WTC11 (cell line): ENCODE results near the gene MGAT4D. TPM values are rescaled to one million over a fixed set of nuclear protein-coding genes. Genes with fewer than 3 reads are reported as not detected.

Experiments used
- ATAC-seq: fragments of 200-7000 bp; cut with Tn5 transposase; 2 replicates; pipeline ENCODE4 v1.10.0; 2021; ENCODE audit warnings: mild to moderate bottlenecking, moderate library complexity
- CTCF ChIA-PET: fragments of 300-600 bp; sonication (Branson Sonifier 250); formaldehyde crosslinking; loops from one replicate; lab custom pipeline; 2021; ENCODE audit warnings: antibody characterized with exemption; lab: Charles Lee
- POLR2A ChIA-PET: fragments of 350-600 bp; sonication (Branson Sonifier 250); formaldehyde crosslinking; loops from one replicate; lab custom pipeline; 2021; ENCODE audit warnings: antibody characterized with exemption; lab: Charles Lee
- DNase-seq: peaks from one replicate; pipeline ENCODE4 v3.0.0; 2021; ENCODE audit warnings: low spot score
- H3K27ac Mint-ChIP-seq: 2 replicates; pipeline ENCODE4 v1.8.0; 2021; ENCODE audit warnings: mixed read lengths
- H3K27me3 Mint-ChIP-seq: 2 replicates; pipeline ENCODE4 v1.8.0; 2021; ENCODE audit warnings: low read depth, mild to moderate bottlenecking, moderate library complexity, mixed read lengths
- H3K36me3 Mint-ChIP-seq: 2 replicates; pipeline ENCODE4 v1.8.0; 2021; ENCODE audit warnings: mixed read lengths
- H3K4me1 Mint-ChIP-seq: 2 replicates; pipeline ENCODE4 v1.8.0; 2022; ENCODE audit warnings: mixed read lengths
- H3K4me3 Mint-ChIP-seq: 2 replicates; pipeline ENCODE4 v1.8.0; 2021; ENCODE audit warnings: mild to moderate bottlenecking, moderate library complexity, mixed read lengths
- H3K9me3 Mint-ChIP-seq: 2 replicates; pipeline ENCODE4 v1.8.0; 2021; ENCODE audit warnings: mixed read lengths
- ATF1 ChIP-seq: sonication (generic); formaldehyde crosslinking; IDR thresholded peaks from 2 replicates; pipeline ENCODE4 v1.8.1; 2023; ENCODE audit warnings: mild to moderate bottlenecking, moderate library complexity, missing genetic modification reagents
- ELF4 ChIP-seq: sonication (generic); formaldehyde crosslinking; IDR thresholded peaks from 2 replicates; pipeline ENCODE4 v1.8.1; 2022; ENCODE audit warnings: low read depth, mild to moderate bottlenecking, moderate library complexity, missing genetic modification reagents
- IRF2 ChIP-seq: sonication (generic); formaldehyde crosslinking; IDR thresholded peaks from 2 replicates; pipeline ENCODE4 v1.8.0; 2022; ENCODE audit warnings: low read depth, missing genetic modification reagents, borderline replicate concordance
- MXD4 ChIP-seq: fragments of 250-450 bp; sonication (Bioruptor Pico); IDR thresholded peaks from 2 replicates; pipeline ENCODE4 v1.8.0; 2021; ENCODE audit warnings: mild to moderate bottlenecking, moderate library complexity, borderline replicate concordance
- NFATC4 ChIP-seq: fragments of 250-450 bp; sonication (Bioruptor Pico); IDR thresholded peaks from 2 replicates; pipeline ENCODE4 v1.9.0; 2021; ENCODE audit warnings: mild to moderate bottlenecking
- NR3C1 ChIP-seq: sonication (generic); formaldehyde crosslinking; conservative IDR thresholded peaks from 2 replicates; pipeline ENCODE4 v1.8.1; 2023; ENCODE audit warnings: low read depth, mild to moderate bottlenecking, missing genetic modification reagents
- ZBTB21 ChIP-seq: sonication (generic); formaldehyde crosslinking; IDR thresholded peaks from 2 replicates; pipeline ENCODE4 v1.8.1; 2023; ENCODE audit warnings: mild to moderate bottlenecking, missing genetic modification reagents, borderline replicate concordance
- ZNF138 ChIP-seq: sonication (generic); formaldehyde crosslinking; conservative IDR thresholded peaks from 2 replicates; pipeline ENCODE4 v1.8.1; 2022; ENCODE audit warnings: mild to moderate bottlenecking, moderate library complexity, missing genetic modification reagents
- total RNA-seq: library from RNA; stranded (reverse); gene quantifications from 3 replicates; pipeline ENCODE4 v1.2.3, GENCODE V29; 2021
- TF ChIP-seq, protein P1 (sequence below): sonication (generic); formaldehyde crosslinking; IDR thresholded peaks from 2 replicates; pipeline ENCODE4 v1.8.0; 2023; ENCODE audit warnings: missing genetic modification reagents, mild to moderate bottlenecking, borderline replicate concordance
- TF ChIP-seq, protein P2 (sequence below): sonication (generic); formaldehyde crosslinking; IDR thresholded peaks from 2 replicates; pipeline ENCODE4 v1.8.0; 2022; ENCODE audit warnings: missing genetic modification reagents
- TF ChIP-seq, protein P3 (sequence below): fragments of 200-600 bp; IDR thresholded peaks from 2 replicates; pipeline ENCODE4 v1.8.0; 2022; ENCODE audit warnings: antibody characterized with exemption
- TF ChIP-seq, protein P4 (sequence below): sonication (generic); formaldehyde crosslinking; IDR thresholded peaks from 2 replicates; pipeline ENCODE4 v1.8.1; 2022; ENCODE audit warnings: low read depth, mild to moderate bottlenecking, moderate library complexity, missing genetic modification reagents, borderline replicate concordance
- TF ChIP-seq, protein P5 (sequence below): fragments of 250-450 bp; sonication (Bioruptor Pico); IDR thresholded peaks from 2 replicates; pipeline ENCODE4 v1.9.0; 2021; ENCODE audit warnings: mild to moderate bottlenecking, borderline replicate concordance
- TF ChIP-seq, protein P6 (sequence below): sonication (generic); formaldehyde crosslinking; IDR thresholded peaks from 2 replicates; pipeline ENCODE4 v1.8.1; 2023; ENCODE audit warnings: mild to moderate bottlenecking, missing genetic modification reagents, moderate library complexity

Gene MGAT4D
- total RNA-seq, 1 experiment from 2014 or later = not detected

DNA sequence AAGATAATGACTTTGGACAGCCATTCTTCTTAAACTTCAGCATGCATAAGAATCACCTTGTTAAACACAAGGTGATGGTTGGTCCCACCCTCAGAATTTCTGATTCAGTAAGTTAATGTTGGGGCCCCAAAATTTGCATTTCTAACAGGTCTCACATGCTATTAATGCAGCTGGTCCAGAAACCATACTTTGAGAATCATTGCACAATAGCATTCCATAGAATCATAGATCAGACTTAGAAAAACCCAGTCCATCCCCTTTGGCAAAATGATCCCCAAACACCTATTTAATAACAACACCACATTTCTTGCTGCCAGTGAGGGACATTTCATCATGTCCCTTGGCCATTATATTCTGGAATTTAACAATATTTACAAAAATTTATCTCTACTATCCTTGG is 6.2 kb upstream of the MGAT4D start (continued):
- TF ChIP-seq, protein P1, sequence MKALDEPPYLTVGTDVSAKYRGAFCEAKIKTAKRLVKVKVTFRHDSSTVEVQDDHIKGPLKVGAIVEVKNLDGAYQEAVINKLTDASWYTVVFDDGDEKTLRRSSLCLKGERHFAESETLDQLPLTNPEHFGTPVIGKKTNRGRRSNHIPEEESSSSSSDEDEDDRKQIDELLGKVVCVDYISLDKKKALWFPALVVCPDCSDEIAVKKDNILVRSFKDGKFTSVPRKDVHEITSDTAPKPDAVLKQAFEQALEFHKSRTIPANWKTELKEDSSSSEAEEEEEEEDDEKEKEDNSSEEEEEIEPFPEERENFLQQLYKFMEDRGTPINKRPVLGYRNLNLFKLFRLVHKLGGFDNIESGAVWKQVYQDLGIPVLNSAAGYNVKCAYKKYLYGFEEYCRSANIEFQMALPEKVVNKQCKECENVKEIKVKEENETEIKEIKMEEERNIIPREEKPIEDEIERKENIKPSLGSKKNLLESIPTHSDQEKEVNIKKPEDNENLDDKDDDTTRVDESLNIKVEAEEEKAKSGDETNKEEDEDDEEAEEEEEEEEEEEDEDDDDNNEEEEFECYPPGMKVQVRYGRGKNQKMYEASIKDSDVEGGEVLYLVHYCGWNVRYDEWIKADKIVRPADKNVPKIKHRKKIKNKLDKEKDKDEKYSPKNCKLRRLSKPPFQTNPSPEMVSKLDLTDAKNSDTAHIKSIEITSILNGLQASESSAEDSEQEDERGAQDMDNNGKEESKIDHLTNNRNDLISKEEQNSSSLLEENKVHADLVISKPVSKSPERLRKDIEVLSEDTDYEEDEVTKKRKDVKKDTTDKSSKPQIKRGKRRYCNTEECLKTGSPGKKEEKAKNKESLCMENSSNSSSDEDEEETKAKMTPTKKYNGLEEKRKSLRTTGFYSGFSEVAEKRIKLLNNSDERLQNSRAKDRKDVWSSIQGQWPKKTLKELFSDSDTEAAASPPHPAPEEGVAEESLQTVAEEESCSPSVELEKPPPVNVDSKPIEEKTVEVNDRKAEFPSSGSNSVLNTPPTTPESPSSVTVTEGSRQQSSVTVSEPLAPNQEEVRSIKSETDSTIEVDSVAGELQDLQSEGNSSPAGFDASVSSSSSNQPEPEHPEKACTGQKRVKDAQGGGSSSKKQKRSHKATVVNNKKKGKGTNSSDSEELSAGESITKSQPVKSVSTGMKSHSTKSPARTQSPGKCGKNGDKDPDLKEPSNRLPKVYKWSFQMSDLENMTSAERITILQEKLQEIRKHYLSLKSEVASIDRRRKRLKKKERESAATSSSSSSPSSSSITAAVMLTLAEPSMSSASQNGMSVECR (CRISPR knock-in tag) = no peak
- TF ChIP-seq MXD4 (CRISPR knock-in tag) = no peak
- TF ChIP-seq ATF1 (CRISPR knock-in tag) = no peak
- TF ChIP-seq, protein P2, sequence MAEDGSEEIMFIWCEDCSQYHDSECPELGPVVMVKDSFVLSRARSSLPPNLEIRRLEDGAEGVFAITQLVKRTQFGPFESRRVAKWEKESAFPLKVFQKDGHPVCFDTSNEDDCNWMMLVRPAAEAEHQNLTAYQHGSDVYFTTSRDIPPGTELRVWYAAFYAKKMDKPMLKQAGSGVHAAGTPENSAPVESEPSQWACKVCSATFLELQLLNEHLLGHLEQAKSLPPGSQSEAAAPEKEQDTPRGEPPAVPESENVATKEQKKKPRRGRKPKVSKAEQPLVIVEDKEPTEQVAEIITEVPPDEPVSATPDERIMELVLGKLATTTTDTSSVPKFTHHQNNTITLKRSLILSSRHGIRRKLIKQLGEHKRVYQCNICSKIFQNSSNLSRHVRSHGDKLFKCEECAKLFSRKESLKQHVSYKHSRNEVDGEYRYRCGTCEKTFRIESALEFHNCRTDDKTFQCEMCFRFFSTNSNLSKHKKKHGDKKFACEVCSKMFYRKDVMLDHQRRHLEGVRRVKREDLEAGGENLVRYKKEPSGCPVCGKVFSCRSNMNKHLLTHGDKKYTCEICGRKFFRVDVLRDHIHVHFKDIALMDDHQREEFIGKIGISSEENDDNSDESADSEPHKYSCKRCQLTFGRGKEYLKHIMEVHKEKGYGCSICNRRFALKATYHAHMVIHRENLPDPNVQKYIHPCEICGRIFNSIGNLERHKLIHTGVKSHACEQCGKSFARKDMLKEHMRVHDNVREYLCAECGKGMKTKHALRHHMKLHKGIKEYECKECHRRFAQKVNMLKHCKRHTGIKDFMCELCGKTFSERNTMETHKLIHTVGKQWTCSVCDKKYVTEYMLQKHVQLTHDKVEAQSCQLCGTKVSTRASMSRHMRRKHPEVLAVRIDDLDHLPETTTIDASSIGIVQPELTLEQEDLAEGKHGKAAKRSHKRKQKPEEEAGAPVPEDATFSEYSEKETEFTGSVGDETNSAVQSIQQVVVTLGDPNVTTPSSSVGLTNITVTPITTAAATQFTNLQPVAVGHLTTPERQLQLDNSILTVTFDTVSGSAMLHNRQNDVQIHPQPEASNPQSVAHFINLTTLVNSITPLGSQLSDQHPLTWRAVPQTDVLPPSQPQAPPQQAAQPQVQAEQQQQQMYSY (CRISPR knock-in tag) = no peak
- TF ChIP-seq, protein P3, sequence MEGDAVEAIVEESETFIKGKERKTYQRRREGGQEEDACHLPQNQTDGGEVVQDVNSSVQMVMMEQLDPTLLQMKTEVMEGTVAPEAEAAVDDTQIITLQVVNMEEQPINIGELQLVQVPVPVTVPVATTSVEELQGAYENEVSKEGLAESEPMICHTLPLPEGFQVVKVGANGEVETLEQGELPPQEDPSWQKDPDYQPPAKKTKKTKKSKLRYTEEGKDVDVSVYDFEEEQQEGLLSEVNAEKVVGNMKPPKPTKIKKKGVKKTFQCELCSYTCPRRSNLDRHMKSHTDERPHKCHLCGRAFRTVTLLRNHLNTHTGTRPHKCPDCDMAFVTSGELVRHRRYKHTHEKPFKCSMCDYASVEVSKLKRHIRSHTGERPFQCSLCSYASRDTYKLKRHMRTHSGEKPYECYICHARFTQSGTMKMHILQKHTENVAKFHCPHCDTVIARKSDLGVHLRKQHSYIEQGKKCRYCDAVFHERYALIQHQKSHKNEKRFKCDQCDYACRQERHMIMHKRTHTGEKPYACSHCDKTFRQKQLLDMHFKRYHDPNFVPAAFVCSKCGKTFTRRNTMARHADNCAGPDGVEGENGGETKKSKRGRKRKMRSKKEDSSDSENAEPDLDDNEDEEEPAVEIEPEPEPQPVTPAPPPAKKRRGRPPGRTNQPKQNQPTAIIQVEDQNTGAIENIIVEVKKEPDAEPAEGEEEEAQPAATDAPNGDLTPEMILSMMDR = no peak
- TF ChIP-seq IRF2 (CRISPR knock-in tag) = no peak
- TF ChIP-seq, protein P4, sequence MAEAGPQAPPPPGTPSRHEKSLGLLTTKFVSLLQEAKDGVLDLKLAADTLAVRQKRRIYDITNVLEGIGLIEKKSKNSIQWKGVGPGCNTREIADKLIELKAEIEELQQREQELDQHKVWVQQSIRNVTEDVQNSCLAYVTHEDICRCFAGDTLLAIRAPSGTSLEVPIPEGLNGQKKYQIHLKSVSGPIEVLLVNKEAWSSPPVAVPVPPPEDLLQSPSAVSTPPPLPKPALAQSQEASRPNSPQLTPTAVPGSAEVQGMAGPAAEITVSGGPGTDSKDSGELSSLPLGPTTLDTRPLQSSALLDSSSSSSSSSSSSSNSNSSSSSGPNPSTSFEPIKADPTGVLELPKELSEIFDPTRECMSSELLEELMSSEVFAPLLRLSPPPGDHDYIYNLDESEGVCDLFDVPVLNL (CRISPR knock-in tag) = no peak
- TF ChIP-seq, protein P5, sequence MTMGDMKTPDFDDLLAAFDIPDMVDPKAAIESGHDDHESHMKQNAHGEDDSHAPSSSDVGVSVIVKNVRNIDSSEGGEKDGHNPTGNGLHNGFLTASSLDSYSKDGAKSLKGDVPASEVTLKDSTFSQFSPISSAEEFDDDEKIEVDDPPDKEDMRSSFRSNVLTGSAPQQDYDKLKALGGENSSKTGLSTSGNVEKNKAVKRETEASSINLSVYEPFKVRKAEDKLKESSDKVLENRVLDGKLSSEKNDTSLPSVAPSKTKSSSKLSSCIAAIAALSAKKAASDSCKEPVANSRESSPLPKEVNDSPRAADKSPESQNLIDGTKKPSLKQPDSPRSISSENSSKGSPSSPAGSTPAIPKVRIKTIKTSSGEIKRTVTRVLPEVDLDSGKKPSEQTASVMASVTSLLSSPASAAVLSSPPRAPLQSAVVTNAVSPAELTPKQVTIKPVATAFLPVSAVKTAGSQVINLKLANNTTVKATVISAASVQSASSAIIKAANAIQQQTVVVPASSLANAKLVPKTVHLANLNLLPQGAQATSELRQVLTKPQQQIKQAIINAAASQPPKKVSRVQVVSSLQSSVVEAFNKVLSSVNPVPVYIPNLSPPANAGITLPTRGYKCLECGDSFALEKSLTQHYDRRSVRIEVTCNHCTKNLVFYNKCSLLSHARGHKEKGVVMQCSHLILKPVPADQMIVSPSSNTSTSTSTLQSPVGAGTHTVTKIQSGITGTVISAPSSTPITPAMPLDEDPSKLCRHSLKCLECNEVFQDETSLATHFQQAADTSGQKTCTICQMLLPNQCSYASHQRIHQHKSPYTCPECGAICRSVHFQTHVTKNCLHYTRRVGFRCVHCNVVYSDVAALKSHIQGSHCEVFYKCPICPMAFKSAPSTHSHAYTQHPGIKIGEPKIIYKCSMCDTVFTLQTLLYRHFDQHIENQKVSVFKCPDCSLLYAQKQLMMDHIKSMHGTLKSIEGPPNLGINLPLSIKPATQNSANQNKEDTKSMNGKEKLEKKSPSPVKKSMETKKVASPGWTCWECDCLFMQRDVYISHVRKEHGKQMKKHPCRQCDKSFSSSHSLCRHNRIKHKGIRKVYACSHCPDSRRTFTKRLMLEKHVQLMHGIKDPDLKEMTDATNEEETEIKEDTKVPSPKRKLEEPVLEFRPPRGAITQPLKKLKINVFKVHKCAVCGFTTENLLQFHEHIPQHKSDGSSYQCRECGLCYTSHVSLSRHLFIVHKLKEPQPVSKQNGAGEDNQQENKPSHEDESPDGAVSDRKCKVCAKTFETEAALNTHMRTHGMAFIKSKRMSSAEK = no peak

DNA sequence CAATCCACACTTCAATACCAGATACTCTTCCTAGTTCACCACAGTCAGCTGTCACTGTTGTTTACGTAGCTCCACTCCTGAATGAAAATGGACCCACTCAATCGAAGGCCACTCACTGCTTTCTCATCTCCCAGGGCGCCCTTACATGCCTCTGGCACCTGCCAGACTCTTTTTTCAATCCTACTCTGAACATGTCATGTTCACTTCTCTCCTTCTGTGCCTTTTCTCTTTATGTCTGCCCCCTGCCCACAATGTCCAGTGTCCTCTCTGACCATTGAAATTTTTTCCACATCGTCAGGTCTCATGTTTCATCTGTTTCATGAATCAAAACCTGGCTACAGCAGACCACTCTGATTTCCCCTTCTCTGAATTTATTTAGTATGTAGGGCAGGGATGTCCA is 1.3 kb upstream of the MGAT4D start:
- Mint-ChIP-seq H3K9me3 (no peaks in the 10 kb centered on the region), H3K4me3 (no peak overlapping the region), H3K36me3 (no peaks in the 10 kb centered on the region), H3K27ac (no peak overlapping the region), H3K27me3 (peaks cover 61% of the 10 kb centered on the region), H3K4me1 (0 out of 2 replicates have a peak, but pooled peaks cover 3% of the 10 kb centered on the region)
- no peak for DNase-seq
- ATAC-seq = no peak
- POLR2A ChIA-PET = interaction anchor here (2.0 kb wide), 1 partner anchor 126 kb away, joined by 7 read pairs; the partner anchor contains the start of gene SCOC
- TF ChIP-seq, protein P6, sequence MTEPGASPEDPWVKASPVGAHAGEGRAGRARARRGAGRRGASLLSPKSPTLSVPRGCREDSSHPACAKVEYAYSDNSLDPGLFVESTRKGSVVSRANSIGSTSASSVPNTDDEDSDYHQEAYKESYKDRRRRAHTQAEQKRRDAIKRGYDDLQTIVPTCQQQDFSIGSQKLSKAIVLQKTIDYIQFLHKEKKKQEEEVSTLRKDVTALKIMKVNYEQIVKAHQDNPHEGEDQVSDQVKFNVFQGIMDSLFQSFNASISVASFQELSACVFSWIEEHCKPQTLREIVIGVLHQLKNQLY = no peak
- TF ChIP-seq ZBTB21 (CRISPR knock-in tag) (no peak), NFATC4 (CRISPR knock-in tag) (no peak), NR3C1 (no peak), IRF2 (CRISPR knock-in tag) (no peak), ZNF138 (CRISPR knock-in tag) (no peak), ELF4 (CRISPR knock-in tag) (no peak)
- TF ChIP-seq, protein P4 (CRISPR knock-in tag) = no peak
- CTCF ChIA-PET = interaction anchor here (1.9 to 2.5 kb wide), 2 partner anchors 25 to 169 kb away, joined by 6 to 8 read pairs; partner anchors contain the start of gene ELMOD2
